Body of pancreas (tissue), 4 donors: ENCODE results near the gene FBRSL1. TPM values are rescaled to one million over a fixed set of nuclear protein-coding genes. Genes with fewer than 3 reads are reported as not detected.

ENCODE experiments used
- ATAC-seq: fragments of 150-250 bp; one replicate; pipeline ENCODE4 v1.9.1; 2016
- DNase-seq, 4 donors: peaks; one replicate each; pipeline ENCODE4 v3.0.0-alpha.2; 2019
- H3K27ac ChIP-seq, 4 donors: fragments of 200-600 bp; sonication (generic); 1 replicate in 3 of 4; 2 replicates in 1 of 4; pipeline versions ENCODE4 v1.5.1 to v1.6.1; 2016 to 2019; ENCODE audit warnings: mild to moderate bottlenecking in 1 of 4, mixed read lengths in 1 of 4, moderate library complexity in 1 of 4
- H3K27me3 ChIP-seq, 2 donors: fragments of 200-600 bp; sonication (generic); one replicate each; pipeline ENCODE4 v1.6.0; 2016; ENCODE audit warnings: mild to moderate bottlenecking in 1 of 2
- H3K36me3 ChIP-seq, 2 donors: fragments of 200-600 bp; sonication (generic); replicated peaks in 1 of 2; 2 replicates each; pipeline ENCODE4 v1.5.1; 2016; ENCODE audit warnings: low read depth in 2 of 2; ENCODE audit not compliant: insufficient read depth in 1 of 2
- H3K4me1 ChIP-seq: fragments of 200-600 bp; sonication (generic); one replicate; pipeline ENCODE4 v1.6.0; 2016
- H3K4me3 ChIP-seq, 2 donors: fragments of 200-600 bp; sonication (generic); 1 replicate in 1 of 2; 2 replicates in 1 of 2; pipeline ENCODE4 v1.5.1; 2016 to 2019
- H3K9me3 ChIP-seq, 3 donors: fragments of 200-600 bp; sonication (generic); 1 replicate in 2 of 3; 2 replicates in 1 of 3; pipeline ENCODE4 v1.5.1; 2016
- POLR2A ChIP-seq, 3 donors: fragments of 450-650 bp; IDR thresholded peaks; one replicate each; pipeline ENCODE4 v1.6.1; 2016; ENCODE audit warnings: antibody characterized with exemption in 3 of 3, mild to moderate bottlenecking in 2 of 3
- WGBS, 2 donors: methylation state at CpG; one replicate each; pipeline ENCODE4 v1.1.5; 2017; 5-methylcytosine and 5-hydroxymethylcytosine counted together
- intact Hi-C: fragments of 100-400 bp; cut with DNase I; formaldehyde crosslinking; loops from one replicate; pipeline ENCODE4 v1.15.1; 2023
- total RNA-seq, 2 donors: library from RNA; depleted of rRNA; stranded (reverse); fragments of >200 nt; gene quantifications; one replicate each; pipeline ENCODE4 v1.1.0, GENCODE V29; 2016
- TF ChIP-seq, protein P1 (sequence below), 7 experiments: fragments of 450-650 bp in 4 of 7; fragments of 200-600 bp in 3 of 7; sonication (generic) in 3 of 7; IDR thresholded peaks; one replicate each; pipeline ENCODE4 v1.5.1; 2016 to 2019; ENCODE audit warnings: antibody characterized with exemption in 7 of 7

Gene FBRSL1
- total RNA-seq, 2 donors from 2014 or later = 29.8 to 50.1 TPM

DNA sequence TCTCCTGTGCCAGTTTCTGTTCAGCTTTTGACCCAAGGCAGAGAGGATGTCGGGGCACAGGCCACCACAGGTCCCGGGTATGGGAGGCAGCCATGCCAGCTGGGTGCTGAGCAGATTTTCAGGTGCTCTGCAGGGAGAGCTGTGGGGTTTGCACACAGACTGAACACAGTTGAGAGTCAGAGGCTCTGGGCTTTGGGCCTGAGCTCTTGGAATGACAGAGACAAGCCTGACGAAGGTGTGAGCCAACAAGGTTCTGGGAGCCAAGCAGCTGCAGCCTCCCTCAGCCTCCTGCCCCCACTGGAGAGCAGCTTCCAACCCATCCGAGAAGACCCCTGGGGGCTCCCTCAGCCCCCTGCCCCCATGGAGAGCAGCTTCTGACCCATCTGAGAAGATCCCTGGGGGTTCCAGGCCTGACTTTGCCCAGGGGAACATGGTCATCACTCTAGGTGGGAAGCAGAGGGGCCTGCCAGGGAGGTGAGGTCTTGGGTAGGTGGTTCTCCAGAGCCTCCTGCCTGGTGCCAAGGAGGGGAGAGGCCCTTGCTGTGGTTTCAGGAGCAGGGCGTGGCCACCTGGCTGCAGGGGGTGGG lies 13.8 kb downstream of the FBRSL1 start:
- no peaks in the 10 kb centered on the region for H3K9me3 ChIP-seq
- TF ChIP-seq, protein P1, sequence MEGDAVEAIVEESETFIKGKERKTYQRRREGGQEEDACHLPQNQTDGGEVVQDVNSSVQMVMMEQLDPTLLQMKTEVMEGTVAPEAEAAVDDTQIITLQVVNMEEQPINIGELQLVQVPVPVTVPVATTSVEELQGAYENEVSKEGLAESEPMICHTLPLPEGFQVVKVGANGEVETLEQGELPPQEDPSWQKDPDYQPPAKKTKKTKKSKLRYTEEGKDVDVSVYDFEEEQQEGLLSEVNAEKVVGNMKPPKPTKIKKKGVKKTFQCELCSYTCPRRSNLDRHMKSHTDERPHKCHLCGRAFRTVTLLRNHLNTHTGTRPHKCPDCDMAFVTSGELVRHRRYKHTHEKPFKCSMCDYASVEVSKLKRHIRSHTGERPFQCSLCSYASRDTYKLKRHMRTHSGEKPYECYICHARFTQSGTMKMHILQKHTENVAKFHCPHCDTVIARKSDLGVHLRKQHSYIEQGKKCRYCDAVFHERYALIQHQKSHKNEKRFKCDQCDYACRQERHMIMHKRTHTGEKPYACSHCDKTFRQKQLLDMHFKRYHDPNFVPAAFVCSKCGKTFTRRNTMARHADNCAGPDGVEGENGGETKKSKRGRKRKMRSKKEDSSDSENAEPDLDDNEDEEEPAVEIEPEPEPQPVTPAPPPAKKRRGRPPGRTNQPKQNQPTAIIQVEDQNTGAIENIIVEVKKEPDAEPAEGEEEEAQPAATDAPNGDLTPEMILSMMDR (IDR thresholded peaks at IDR 0.05) = no peak
- TF ChIP-seq POLR2A (IDR thresholded peaks at IDR 0.05) = peak in 1 of 3 donors; percentile 61
- peak in 3 of 4 donors; percentile 62 to 77 (median 68) for DNase-seq

DNA sequence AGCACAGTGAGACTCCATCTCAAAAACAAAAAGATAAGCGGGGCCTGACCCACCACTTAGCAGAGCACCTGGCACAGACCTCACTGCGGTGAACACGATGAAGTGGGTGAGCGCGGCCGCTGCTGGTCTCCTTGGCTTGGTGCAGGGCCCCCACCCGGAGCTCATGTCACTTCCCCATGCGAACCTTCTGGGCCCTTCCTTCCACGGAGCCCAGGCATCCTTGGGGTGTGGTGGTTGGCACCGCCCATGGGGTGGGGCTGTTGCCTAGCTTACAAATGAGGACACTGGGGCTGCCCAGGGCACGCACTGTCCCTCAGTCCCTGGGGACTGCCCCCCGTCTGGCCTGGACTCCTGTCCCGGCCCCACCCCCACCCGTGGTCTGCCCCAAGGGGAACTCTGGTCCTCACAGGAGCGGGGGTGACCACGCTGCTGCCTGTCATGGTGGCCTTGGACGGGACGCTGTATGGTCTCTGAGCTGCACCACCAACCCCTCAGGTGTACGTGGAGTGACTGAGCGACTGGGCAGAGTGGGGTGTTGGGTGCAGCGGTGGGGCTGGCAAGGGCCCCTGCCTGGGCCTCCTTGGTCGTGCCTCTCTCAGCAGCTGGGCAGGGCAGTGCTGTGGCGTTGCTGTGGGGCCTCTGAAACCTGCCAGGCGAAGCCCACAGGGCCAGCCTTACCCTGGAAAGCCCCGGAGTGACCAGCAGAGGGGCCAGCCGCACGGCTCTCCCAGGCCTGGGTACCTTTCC lies 15.3 kb downstream of the FBRSL1 start:
- no peak for TF ChIP-seq POLR2A (IDR thresholded peaks at IDR 0.05)
- TF ChIP-seq, protein P1 (IDR thresholded peaks at IDR 0.05) = no peak
- ATAC-seq (no peak), DNase-seq (peak in 1 of 4 donors; percentile 42)
- no peak overlapping the region for H3K4me3 ChIP-seq
- H3K4me1 ChIP-seq = peaks cover 84% of the 10 kb centered on the region
- peaks cover 0 to 4% of the 10 kb centered on the region in 2 donors for H3K36me3 ChIP-seq
- no peaks in the 10 kb centered on the region for H3K27me3 ChIP-seq
- intact Hi-C loops = no loop called here
- 51 to 57% methylated on average over 7 to 22 of the region's 27 CpGs for WGBS, 2 donors
- no peaks in the 10 kb centered on the region for H3K9me3 ChIP-seq
- H3K27ac ChIP-seq = peak overlapping the region; percentile 60 to 85 (median 82)

More for the DNA sequence above, 13.8 kb downstream of the FBRSL1 start:
- Histone ChIP-seq H3K4me1 (peaks cover 98% of the 10 kb centered on the region), H3K27ac (peak overlapping the region; percentile 58 to 85 (median 82)), H3K36me3 (peaks cover 0 to 4% of the 10 kb centered on the region in 2 donors), H3K4me3 (no peak overlapping the region), H3K27me3 (no peaks in the 10 kb centered on the region)
- intact Hi-C loops = no loop called here
- WGBS, 2 donors = 36 to 57% methylated on average over 4 to 5 of the region's 5 CpGs
- ATAC-seq = no peak

DNA sequence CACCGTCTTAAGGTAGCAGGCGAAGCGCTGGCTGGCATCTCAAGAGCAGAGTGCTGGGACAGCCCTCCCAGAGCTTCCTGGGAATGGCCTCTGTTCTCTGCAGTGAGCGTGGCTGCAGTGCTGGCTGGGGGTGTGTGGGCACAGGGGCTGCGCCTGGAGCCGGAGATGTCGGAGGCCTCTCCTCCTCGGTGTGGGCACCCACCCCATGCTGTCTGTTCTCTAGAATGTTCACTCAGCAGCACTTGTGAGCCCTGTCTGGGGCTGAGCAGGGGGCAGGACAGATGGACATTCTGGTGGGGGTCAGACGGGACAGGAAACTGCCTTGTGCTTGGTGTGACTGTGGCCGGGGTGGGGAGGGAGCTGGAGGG lies 15.9 kb downstream of the FBRSL1 start:
- peaks cover 78% of the 10 kb centered on the region for H3K4me1 ChIP-seq
- peaks cover 0 to 4% of the 10 kb centered on the region in 2 donors for H3K36me3 ChIP-seq
- ATAC-seq = no peak
- no peak overlapping the region for H3K4me3 ChIP-seq
- TF ChIP-seq, protein P1 (IDR thresholded peaks at IDR 0.05) = no peak
- 16 to 43% methylated on average over 2 to 9 of the region's 10 CpGs for WGBS, 2 donors
- intact Hi-C loops = no loop called here
- H3K9me3 ChIP-seq = no peaks in the 10 kb centered on the region
- H3K27me3 ChIP-seq = no peaks in the 10 kb centered on the region
- no peak for DNase-seq
- peak overlapping the region; percentile 60 to 85 (median 82) for H3K27ac ChIP-seq

DNA sequence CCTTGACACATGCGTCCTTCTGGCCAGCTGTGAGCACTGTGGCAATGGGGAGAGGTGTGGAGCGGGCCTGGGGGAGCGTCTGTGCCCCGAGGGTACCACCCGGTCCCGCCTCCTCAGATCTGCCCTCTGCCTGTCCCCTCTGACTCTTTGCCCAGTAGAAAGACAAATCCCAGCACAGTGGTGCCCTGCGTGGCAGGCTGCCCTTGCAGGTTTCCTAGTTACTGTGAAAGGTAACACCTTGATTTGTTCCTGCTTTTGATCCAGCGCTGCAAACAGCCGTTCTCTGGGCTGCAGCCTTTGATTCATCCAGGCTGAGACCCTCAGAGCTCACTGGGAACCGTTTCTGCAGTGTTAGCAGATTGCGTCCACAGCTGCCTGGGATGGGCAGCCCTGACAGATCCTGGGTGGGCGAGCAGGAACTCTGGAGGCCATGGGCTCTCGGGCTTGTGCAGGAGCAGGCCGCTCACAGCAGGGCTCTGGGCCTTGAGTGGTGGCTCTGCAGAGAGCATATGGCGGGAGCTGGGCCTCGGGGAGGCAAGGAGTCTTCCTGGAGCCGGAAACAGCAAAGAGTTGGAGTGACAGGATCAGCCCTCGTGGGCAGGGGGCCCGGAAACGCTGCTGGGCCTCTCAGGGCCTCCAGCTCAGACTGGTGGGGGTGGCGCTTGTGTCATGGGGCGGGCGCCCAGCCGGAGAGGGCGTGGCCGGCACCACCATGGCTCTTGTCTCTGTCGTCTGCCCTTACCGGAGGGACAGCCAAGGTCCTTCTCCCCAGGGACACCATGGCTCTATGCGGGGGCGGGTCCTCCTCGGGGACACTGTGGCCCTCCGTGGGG lies 16.6 kb downstream of the FBRSL1 start:
- no peaks in the 10 kb centered on the region for H3K9me3 ChIP-seq
- H3K27ac ChIP-seq = peak overlapping the region; percentile 60 to 85 (median 82)
- peaks cover 0 to 4% of the 10 kb centered on the region in 2 donors for H3K36me3 ChIP-seq
- TF ChIP-seq, protein P1 (IDR thresholded peaks at IDR 0.05) = no peak
- peak; percentile 24 to 46 (median 26) for TF ChIP-seq POLR2A (IDR thresholded peaks at IDR 0.05)
- H3K27me3 ChIP-seq = no peaks in the 10 kb centered on the region
- intact Hi-C loops = no loop called here
- H3K4me1 ChIP-seq = peaks cover 71% of the 10 kb centered on the region
- ATAC-seq (peak; percentile 83), DNase-seq (peak; percentile 86 to 93 (median 92))
- H3K4me3 ChIP-seq = no peak overlapping the region
- WGBS, 2 donors = 10 to 19% methylated on average over 7 to 29 of the region's 32 CpGs
